LNCAP (cell line): ENCODE results near the gene MEGF11.

Experiments
- TF ChIP-seq, protein P1 (sequence below): fragments of 450-650 bp; IDR thresholded peaks from 2 replicates; pipeline ENCODE4 v1.5.1; 2017; ENCODE audit warnings: mild to moderate bottlenecking

MEGF11 gene

DNA sequence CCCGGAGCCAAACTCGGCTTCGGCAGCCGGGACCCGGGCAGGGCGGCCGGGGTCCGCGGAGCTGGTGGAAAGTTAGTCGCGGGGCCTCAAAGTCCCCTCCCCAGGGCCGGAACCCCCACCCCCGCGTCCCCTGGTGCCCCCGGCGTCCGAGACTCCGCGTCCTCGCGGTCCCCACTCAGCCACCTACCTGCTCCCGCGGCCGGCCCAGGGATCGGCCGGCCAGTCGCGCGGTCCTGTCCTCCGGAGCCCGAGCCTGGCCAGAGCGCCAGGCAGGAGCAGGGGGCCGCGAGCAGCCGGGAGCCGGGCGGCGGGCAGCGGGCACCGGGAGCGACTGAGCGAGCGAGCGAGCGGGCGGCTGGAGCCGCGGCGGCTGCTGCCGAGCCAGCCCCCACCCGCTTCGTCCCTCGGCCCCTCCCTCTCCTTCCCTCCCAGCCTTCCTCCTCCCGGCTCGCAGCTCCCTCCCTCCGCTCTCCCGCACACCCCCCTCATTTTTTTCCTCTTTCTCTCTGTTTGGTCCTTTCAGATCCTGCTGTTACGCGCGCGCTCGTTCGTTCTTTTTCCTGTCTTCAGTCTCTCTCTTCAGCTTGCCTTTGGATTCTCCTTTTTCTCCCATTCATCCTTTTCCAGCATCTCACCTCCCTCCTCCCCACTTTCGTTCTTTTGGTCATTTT is at the start of gene MEGF11:
TSS of gene MEGF11 (minus strand) at position 333 of the 671 bp plus-strand sequence. CDS start 125,347 bp downstream, outside the sequence.
- TF ChIP-seq, protein P1, sequence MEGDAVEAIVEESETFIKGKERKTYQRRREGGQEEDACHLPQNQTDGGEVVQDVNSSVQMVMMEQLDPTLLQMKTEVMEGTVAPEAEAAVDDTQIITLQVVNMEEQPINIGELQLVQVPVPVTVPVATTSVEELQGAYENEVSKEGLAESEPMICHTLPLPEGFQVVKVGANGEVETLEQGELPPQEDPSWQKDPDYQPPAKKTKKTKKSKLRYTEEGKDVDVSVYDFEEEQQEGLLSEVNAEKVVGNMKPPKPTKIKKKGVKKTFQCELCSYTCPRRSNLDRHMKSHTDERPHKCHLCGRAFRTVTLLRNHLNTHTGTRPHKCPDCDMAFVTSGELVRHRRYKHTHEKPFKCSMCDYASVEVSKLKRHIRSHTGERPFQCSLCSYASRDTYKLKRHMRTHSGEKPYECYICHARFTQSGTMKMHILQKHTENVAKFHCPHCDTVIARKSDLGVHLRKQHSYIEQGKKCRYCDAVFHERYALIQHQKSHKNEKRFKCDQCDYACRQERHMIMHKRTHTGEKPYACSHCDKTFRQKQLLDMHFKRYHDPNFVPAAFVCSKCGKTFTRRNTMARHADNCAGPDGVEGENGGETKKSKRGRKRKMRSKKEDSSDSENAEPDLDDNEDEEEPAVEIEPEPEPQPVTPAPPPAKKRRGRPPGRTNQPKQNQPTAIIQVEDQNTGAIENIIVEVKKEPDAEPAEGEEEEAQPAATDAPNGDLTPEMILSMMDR, result no peak

DNA sequence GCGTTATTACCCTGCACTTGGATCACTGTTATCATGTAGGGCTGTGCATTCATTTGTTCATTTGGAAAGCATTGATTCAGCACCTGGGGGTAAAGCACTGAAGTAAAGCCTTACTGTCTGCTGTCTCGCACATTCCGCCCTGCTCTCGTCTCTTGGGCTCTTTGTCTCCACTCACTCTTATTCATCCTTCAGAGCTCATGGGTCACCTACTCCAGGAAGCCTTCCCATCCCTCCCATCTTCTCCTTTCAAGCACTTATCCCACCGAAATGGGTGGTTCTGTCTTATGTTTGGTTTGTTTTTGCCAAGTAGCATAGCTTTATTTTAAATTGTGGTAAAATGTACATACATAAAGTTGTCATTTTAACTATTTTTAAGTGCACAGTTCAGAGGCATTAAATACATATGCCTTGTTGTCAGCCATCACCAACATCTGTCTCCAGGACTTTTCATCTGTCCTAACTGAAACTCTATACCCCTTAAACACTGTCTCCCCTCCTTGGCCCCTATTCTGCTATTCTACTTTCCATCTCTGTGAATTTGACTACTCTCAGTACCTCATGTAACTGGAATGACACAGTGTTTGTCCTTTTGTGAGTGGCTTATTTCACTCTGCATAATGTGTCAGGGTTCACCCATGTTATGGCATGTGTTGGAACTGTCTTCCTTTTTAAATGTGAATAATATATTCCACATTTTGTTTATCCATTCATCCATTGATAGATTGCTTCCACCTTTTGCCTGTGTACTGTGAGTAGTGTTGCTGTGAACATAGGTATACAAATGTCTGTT is 49.1 kb upstream of the MEGF11 start:
- TF ChIP-seq, protein P1, result no peak

- TF ChIP-seq, protein P1, result no peak
Measured at GRCh38 chr15:66298803-66299251, 45.3 kb upstream of the MEGF11 start.

- TF ChIP-seq, protein P1, result no peak
Measured at GRCh38 chr15:66296186-66296585, 42.6 kb upstream of the MEGF11 start.

GRCh38 chr15:66294932-66295235 is 41.3 kb upstream of the MEGF11 start:
- TF ChIP-seq, protein P1, result no peak

- TF ChIP-seq, protein P1, result no peak
Measured at GRCh38 chr15:66294157-66294931, 40.8 kb upstream of the MEGF11 start.

- TF ChIP-seq, protein P1, result no peak
Measured at GRCh38 chr15:66293419-66294156, 40.0 kb upstream of the MEGF11 start, which contains the start of gene DIS3L. Gene DIS3L, plus strand, starts transcription at chr15:66293568. Its CDS starts 29 bp downstream, at chr15:66293597.
